WERI-Rb-1 (cell line): ENCODE results near the gene NDUFS5.
"Not testable (repeated sequence)": the region's sequence is repeated elsewhere in the genome, so short reads cannot be mapped to it uniquely, and the experiment has no call there.

Source experiments
- DNase-seq: peaks from one replicate; pipeline ENCODE4 v3.0.0-alpha.2; 2020
- H3K27ac ChIP-seq: fragments of 250-450 bp; sonication (Bioruptor Pico); 2 replicates; pipeline ENCODE4 v1.5.1; 2020; ENCODE audit warnings: mild to moderate bottlenecking, moderate library complexity
- H3K27me3 ChIP-seq: fragments of 250-450 bp; sonication (Bioruptor Pico); 2 replicates; pipeline ENCODE4 v1.5.1; 2021; ENCODE audit warnings: mild to moderate bottlenecking, low read depth, moderate library complexity; ENCODE audit not compliant: insufficient read depth, severe bottlenecking
- H3K36me3 ChIP-seq: fragments of 250-450 bp; sonication (Bioruptor Pico); 2 replicates; pipeline ENCODE4 v1.5.1; 2020; ENCODE audit warnings: mild to moderate bottlenecking, moderate library complexity
- H3K4me3 ChIP-seq: 2 replicates; pipeline ENCODE4 v1.5.1; 2011; ENCODE audit warnings: low read depth, mild to moderate bottlenecking, control low read depth, low read length
- H3K9me3 ChIP-seq: fragments of 250-450 bp; sonication (Bioruptor Pico); 2 replicates; pipeline ENCODE4 v1.5.1; 2021; ENCODE audit warnings: mild to moderate bottlenecking, moderate library complexity; ENCODE audit not compliant: severe bottlenecking
- TF ChIP-seq, protein P1 (sequence below): IDR thresholded peaks from 2 replicates; pipeline ENCODE4 v1.5.1; 2011; ENCODE audit warnings: low read depth, mild to moderate bottlenecking, control low read depth, inconsistent platforms, low read length

NDUFS5 gene

DNA sequence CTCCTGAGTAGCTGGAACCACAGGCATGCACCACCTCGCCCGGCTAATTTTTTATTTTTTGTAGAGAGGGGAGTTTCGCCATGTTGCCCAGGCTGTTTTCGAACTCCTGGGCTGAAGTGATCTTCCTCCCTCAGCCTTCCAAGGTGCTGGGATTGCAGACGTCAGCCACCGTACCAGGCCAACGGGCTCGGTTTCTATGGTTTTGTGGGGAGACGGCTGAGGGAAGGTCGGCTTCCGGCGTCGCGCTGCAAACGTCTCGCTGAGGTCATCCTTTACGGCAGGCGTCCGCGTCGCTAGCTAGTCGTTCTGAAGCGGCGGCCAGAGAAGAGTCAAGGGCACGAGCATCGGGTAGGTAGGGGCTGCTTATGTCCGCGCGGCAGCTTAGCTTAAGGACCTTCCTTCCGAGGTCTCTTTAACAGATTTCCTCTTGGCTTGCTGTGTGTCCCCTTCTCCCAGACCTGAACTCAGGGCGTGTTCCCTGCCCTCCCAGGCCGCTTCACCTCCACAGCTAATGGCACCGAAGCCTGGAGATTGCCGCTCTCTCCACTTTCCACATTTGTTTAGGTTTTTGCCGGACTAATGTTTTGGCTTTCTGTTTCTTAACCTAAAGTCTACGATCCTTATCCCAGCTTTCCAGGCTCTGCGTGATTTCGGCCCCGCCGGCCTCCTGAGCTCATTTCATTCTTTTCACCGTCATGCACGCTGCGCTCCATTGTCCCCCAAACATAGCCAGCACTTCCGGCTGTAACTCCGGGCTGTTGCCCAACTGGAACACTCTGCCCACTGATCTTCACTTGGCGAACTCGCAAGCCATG lies at the start of gene NDUFS5:
TSS of gene NDUFS5 (plus strand) at position 300 of the 815 bp plus-strand sequence. CDS start 2,375 bp downstream, outside the sequence.
- DNase-seq, result peak; percentile 90
- H3K4me3 ChIP-seq, result peak within 1 kb of the TSS; percentile 77
- H3K9me3 ChIP-seq, result no peaks in the 10 kb centered on the region
- H3K27me3 ChIP-seq, result no peaks in the 10 kb centered on the region
- peak within 1 kb of the TSS; percentile 68 for H3K27ac ChIP-seq
- TF ChIP-seq, protein P1, sequence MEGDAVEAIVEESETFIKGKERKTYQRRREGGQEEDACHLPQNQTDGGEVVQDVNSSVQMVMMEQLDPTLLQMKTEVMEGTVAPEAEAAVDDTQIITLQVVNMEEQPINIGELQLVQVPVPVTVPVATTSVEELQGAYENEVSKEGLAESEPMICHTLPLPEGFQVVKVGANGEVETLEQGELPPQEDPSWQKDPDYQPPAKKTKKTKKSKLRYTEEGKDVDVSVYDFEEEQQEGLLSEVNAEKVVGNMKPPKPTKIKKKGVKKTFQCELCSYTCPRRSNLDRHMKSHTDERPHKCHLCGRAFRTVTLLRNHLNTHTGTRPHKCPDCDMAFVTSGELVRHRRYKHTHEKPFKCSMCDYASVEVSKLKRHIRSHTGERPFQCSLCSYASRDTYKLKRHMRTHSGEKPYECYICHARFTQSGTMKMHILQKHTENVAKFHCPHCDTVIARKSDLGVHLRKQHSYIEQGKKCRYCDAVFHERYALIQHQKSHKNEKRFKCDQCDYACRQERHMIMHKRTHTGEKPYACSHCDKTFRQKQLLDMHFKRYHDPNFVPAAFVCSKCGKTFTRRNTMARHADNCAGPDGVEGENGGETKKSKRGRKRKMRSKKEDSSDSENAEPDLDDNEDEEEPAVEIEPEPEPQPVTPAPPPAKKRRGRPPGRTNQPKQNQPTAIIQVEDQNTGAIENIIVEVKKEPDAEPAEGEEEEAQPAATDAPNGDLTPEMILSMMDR, result no peak
- peaks cover 31% of the 10 kb centered on the region for H3K36me3 ChIP-seq

DNA sequence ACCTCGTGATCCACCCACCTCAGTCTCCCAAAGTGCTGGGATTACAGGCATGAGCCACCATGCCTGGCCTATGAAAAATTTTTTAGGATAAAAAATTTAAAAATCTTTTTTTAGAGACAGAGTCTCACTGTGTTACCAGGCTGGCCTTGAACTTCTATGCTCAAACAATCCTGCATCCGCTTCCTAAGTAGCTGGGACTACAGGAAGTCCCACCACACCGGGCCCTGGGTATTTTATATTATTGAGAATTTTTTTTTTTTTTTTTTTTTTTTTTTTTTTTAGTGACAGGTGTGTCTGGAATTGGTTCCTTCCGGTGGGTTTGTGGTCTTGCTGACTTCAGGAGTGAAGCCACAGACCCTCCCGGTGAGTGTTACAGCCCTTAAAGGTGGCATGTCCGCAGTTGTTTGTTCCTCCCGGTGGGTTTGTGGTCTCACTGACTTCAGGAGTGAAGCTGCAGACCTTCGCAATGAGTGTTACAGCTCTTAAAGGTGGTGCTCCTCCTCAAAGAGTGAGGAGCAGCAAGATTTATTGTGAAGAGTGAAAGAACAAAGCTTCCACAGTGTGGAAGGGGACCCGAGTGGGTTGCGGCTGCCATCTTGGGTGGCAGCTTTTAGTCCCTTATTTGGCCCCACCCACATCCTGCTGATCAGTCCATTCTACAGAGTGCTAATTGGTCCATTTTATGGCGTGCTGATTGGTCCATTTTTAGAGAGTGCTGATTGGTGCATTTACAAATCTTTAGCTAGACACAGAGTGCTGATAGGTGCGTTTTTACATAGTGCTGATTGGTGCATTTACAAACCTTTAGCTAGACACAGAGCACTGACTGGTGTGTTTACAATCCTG lies 48.5 kb upstream of the NDUFS5 start:
- H3K36me3 ChIP-seq, DNase-seq, H3K27me3 ChIP-seq, H3K27ac ChIP-seq, H3K4me3 ChIP-seq: not testable (repeated sequence)
- peaks cover 10% of the 10 kb centered on the region for H3K9me3 ChIP-seq

- not testable (repeated sequence) for H3K36me3 ChIP-seq, H3K27me3 ChIP-seq, H3K27ac ChIP-seq, H3K4me3 ChIP-seq
- DNase-seq, result peak; percentile 24
- peaks cover 10% of the 10 kb centered on the region for H3K9me3 ChIP-seq
These were observed 48.0 kb upstream of the NDUFS5 start for GRCh38 chr1:38978245-38978542.

- not testable (repeated sequence) for DNase-seq, H3K36me3 ChIP-seq, H3K4me3 ChIP-seq, H3K27me3 ChIP-seq, H3K27ac ChIP-seq
- peaks cover 10% of the 10 kb centered on the region for H3K9me3 ChIP-seq
These were observed 46.8 kb upstream of the NDUFS5 start for GRCh38 chr1:38979380-38979779.

DNA sequence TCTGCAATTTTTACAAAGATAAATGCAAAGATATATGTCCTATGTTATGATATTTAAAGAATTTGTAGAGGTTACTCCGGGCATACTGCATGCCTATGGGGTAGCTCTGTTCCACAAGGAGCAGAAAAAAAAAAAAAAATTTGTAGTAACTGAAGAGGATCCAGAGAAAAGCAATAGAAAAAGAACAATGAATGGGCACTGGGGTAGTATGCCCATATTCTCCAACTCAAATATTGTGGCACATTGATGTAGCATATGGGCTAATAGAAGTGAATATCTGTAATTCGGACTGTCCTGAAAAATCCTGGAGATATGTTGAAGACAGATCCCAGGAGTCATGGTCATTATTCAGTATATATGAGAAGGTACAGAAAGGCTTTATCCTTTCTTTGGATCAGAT lies 36.2 kb upstream of the NDUFS5 start:
- DNase-seq, result no peak
- peak overlapping the region; percentile 83 for H3K27ac ChIP-seq
- H3K9me3 ChIP-seq, result no peaks in the 10 kb centered on the region
- H3K4me3 ChIP-seq, result peak overlapping the region; percentile 66
- TF ChIP-seq, protein P1, result no peak
- no peaks in the 10 kb centered on the region for H3K27me3 ChIP-seq
- H3K36me3 ChIP-seq, result peaks cover 21% of the 10 kb centered on the region

DNA sequence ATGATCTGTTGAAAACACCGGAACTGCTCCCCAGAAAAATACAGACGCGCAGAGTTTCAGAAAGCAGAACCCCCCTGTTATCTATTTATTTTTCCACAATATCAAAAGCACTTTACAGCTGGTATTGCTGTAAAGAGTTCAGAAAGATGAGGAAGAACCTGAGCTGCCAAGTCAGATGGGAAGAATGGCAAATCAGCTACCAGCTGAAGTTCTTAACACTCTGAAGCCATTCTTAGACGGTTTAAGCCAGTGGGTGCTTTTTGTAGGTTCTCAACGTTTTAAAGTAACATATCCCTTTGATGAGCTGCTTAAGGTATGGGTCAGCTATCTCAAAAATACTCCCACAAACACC lies 35.8 kb upstream of the NDUFS5 start:
- no peak for DNase-seq
- Histone ChIP-seq H3K27ac (peak overlapping the region; percentile 83), H3K4me3 (peak overlapping the region; percentile 66), H3K27me3 (no peaks in the 10 kb centered on the region), H3K9me3 (no peaks in the 10 kb centered on the region), H3K36me3 (peaks cover 24% of the 10 kb centered on the region)
- TF ChIP-seq, protein P1, result no peak
